MM.1S (cell line): ENCODE results near the gene GTF3C4.

Experiments
- DNase-seq: peaks from one replicate; pipeline ENCODE4 v3.0.0-alpha.2; 2015
- H2AFZ ChIP-seq: fragments of 300-600 bp; sonication (generic); 2 replicates; pipeline ENCODE4 v1.6.0; 2016; ENCODE audit warnings: antibody characterized with exemption, low read length
- H3F3A ChIP-seq: fragments of 300-600 bp; sonication (generic); 2 replicates; pipeline ENCODE4 v1.6.1; 2016; ENCODE audit warnings: mild to moderate bottlenecking, antibody characterized with exemption, low read length, moderate library complexity, mixed read lengths; ENCODE audit not compliant: insufficient read depth
- H3K27ac ChIP-seq: fragments of 300-600 bp; sonication (generic); 2 replicates; pipeline ENCODE4 v1.5.1; 2016; ENCODE audit warnings: mild to moderate bottlenecking, low read length
- H3K27me3 ChIP-seq: fragments of 300-600 bp; sonication (generic); replicated peaks from 2 replicates; pipeline ENCODE4 v1.6.0; 2016; ENCODE audit warnings: low read length; ENCODE audit not compliant: insufficient read depth
- H3K36me3 ChIP-seq: fragments of 300-600 bp; sonication (generic); replicated peaks from 2 replicates; pipeline ENCODE4 v1.6.1; 2016; ENCODE audit warnings: mild to moderate bottlenecking, low read length, mixed read lengths; ENCODE audit not compliant: insufficient read depth
- H3K4me1 ChIP-seq: fragments of 300-600 bp; sonication (generic); 2 replicates; pipeline ENCODE4 v1.6.1; 2016; ENCODE audit warnings: low read length, mixed read lengths
- H3K4me2 ChIP-seq: fragments of 300-600 bp; sonication (generic); 2 replicates; pipeline ENCODE4 v1.6.0; 2016; ENCODE audit warnings: low read depth, low read length
- H3K4me3 ChIP-seq: fragments of 300-600 bp; sonication (generic); 2 replicates; pipeline ENCODE4 v1.5.1; 2016; ENCODE audit warnings: low read length, mixed read lengths
- H3K79me2 ChIP-seq: fragments of 300-600 bp; sonication (generic); 2 replicates; pipeline ENCODE4 v1.6.1; 2016; ENCODE audit warnings: mixed run types, low read length, mixed read lengths
- H3K9ac ChIP-seq: fragments of 300-600 bp; sonication (generic); 2 replicates; pipeline ENCODE4 v1.6.1; 2016; ENCODE audit warnings: low read length, mixed read lengths
- H3K9me2 ChIP-seq: fragments of 300-600 bp; sonication (generic); replicated peaks from 2 replicates; pipeline ENCODE4 v1.6.1; 2016; ENCODE audit warnings: mild to moderate bottlenecking, low read length, mixed read lengths; ENCODE audit not compliant: insufficient read depth
- H3K9me3 ChIP-seq: fragments of 300-600 bp; sonication (generic); replicated peaks from 2 replicates; pipeline ENCODE4 v1.6.1; 2016; ENCODE audit warnings: mild to moderate bottlenecking, low read length, mixed read lengths; ENCODE audit not compliant: insufficient read depth
- H4K20me1 ChIP-seq: fragments of 300-600 bp; sonication (generic); 2 replicates; pipeline ENCODE4 v1.6.1; 2016; ENCODE audit warnings: mild to moderate bottlenecking, low read length, moderate library complexity, mixed read lengths; ENCODE audit not compliant: insufficient read depth
- CTCF ChIP-seq: fragments of 300-600 bp; sonication (generic); IDR thresholded peaks from 2 replicates; pipeline ENCODE4 v1.5.1; 2016; ENCODE audit warnings: antibody characterized with exemption, low read length, mixed read lengths
- EZH2 ChIP-seq: fragments of 300-600 bp; sonication (generic); optimal IDR thresholded peaks from 2 replicates; pipeline ENCODE3; 2017; ENCODE audit warnings: low read depth, mild to moderate bottlenecking, antibody characterized with exemption, low read length, mixed read lengths
- EZH2phosphoT487 ChIP-seq: fragments of 300-600 bp; sonication (generic); IDR thresholded peaks from 2 replicates; pipeline ENCODE4 v1.6.1; 2018; ENCODE audit warnings: antibody characterized with exemption, low read length

GTF3C4 gene

GRCh38 chr9:132630811-132631210 lies 39.5 kb upstream of the GTF3C4 start:
- no peaks in the 10 kb centered on the region for H3K4me1 ChIP-seq
- no peak overlapping the region for H2AFZ ChIP-seq
- H3F3A ChIP-seq: no peaks in the 10 kb centered on the region
- TF ChIP-seq EZH2 (no peak), CTCF (no peak), EZH2phosphoT487 (no peak)
- H3K79me2 ChIP-seq: no peaks in the 10 kb centered on the region
- no peak for DNase-seq
- no peak overlapping the region for H3K9ac ChIP-seq
- no peak overlapping the region for H3K27ac ChIP-seq
- H3K27me3 ChIP-seq: no peaks in the 10 kb centered on the region
- H3K36me3 ChIP-seq: no peaks in the 10 kb centered on the region; the same call in 1 of the 2 replicates
- H3K9me2 ChIP-seq: no peaks in the 10 kb centered on the region
- no peak overlapping the region for H3K4me3 ChIP-seq
- H3K9me3 ChIP-seq: no peaks in the 10 kb centered on the region
- no peaks in the 10 kb centered on the region for H4K20me1 ChIP-seq
- H3K4me2 ChIP-seq: no peak overlapping the region

GRCh38 chr9:132631280-132631679 lies 39.0 kb upstream of the GTF3C4 start:
- no peaks in the 10 kb centered on the region; the same call in 1 of the 2 replicates for H3K36me3 ChIP-seq
- no peaks in the 10 kb centered on the region for H3K9me3 ChIP-seq
- H3K79me2 ChIP-seq: no peaks in the 10 kb centered on the region
- TF ChIP-seq EZH2 (no peak), CTCF (no peak), EZH2phosphoT487 (no peak)
- H4K20me1 ChIP-seq: no peaks in the 10 kb centered on the region
- no peak overlapping the region for H3K9ac ChIP-seq
- no peak overlapping the region for H3K4me3 ChIP-seq
- H3K27me3 ChIP-seq: no peaks in the 10 kb centered on the region
- H3F3A ChIP-seq: no peaks in the 10 kb centered on the region
- H3K27ac ChIP-seq: no peak overlapping the region
- H3K9me2 ChIP-seq: no peaks in the 10 kb centered on the region
- no peak for DNase-seq
- H2AFZ ChIP-seq: no peak overlapping the region
- no peak overlapping the region for H3K4me2 ChIP-seq
- no peaks in the 10 kb centered on the region for H3K4me1 ChIP-seq

- H3K9me2 ChIP-seq: no peaks in the 10 kb centered on the region
- no peak overlapping the region for H3K27ac ChIP-seq
- H2AFZ ChIP-seq: no peak overlapping the region
- H3K9ac ChIP-seq: no peak overlapping the region
- H3F3A ChIP-seq: no peaks in the 10 kb centered on the region
- no peaks in the 10 kb centered on the region; the same call in 1 of the 2 replicates for H3K36me3 ChIP-seq
- no peak overlapping the region for H3K4me3 ChIP-seq
- no peak overlapping the region for H3K4me2 ChIP-seq
- DNase-seq: no peak
- no peaks in the 10 kb centered on the region for H4K20me1 ChIP-seq
- H3K27me3 ChIP-seq: no peaks in the 10 kb centered on the region
- TF ChIP-seq EZH2phosphoT487 (no peak), CTCF (no peak), EZH2 (no peak)
- no peaks in the 10 kb centered on the region for H3K4me1 ChIP-seq
- H3K9me3 ChIP-seq: no peaks in the 10 kb centered on the region
- H3K79me2 ChIP-seq: no peaks in the 10 kb centered on the region
These were observed 38.6 kb upstream of the GTF3C4 start for GRCh38 chr9:132631685-132632084.
